CD14-positive monocyte (primary cell): ENCODE results near the gene SUN3. TPM values are rescaled to one million over a fixed set of nuclear protein-coding genes. Genes with fewer than 3 reads are reported as not detected.

Experiments used
- DNase-seq, 3 donors: peaks; one replicate each; pipeline ENCODE4 v3.0.0-alpha.2; 2011 to 2022
- H2AFZ ChIP-seq: 2 replicates; pipeline ENCODE4 v1.6.0; 2012; ENCODE audit warnings: mild to moderate bottlenecking, low read depth, low read length, inconsistent platforms; ENCODE audit not compliant: insufficient read depth, poor library complexity, severe bottlenecking
- H3K27ac ChIP-seq, 2 donors: 1 replicate in 1 of 2; 2 replicates in 1 of 2; pipeline ENCODE4 v1.5.1; 2012 to 2013; ENCODE audit warnings: low read length in 2 of 2, control low read depth in 1 of 2, inconsistent platforms in 1 of 2, low read depth in 1 of 2, mild to moderate bottlenecking in 1 of 2
- H3K27me3 ChIP-seq, 2 donors: one replicate each; pipeline versions ENCODE4 v1.6.0 to v1.6.1; 2011 to 2013; ENCODE audit warnings: low read length in 2 of 2; ENCODE audit not compliant: control insufficient read depth in 2 of 2, insufficient read depth in 2 of 2
- H3K36me3 ChIP-seq, 2 donors: replicated peaks in 1 of 2; 1 replicate in 1 of 2; 2 replicates in 1 of 2; pipeline versions ENCODE4 v1.5.1 to v1.6.1; 2012 to 2013; ENCODE audit warnings: low read length in 2 of 2, control low read depth in 1 of 2, inconsistent platforms in 1 of 2, mild to moderate bottlenecking in 1 of 2; ENCODE audit not compliant: insufficient read depth in 2 of 2, control insufficient read depth in 1 of 2
- H3K4me1 ChIP-seq, 2 donors: 1 replicate in 1 of 2; 2 replicates in 1 of 2; pipeline versions ENCODE4 v1.5.1 to v1.6.1; 2012 to 2013; ENCODE audit warnings: low read length in 2 of 2, control low read depth in 1 of 2, inconsistent platforms in 1 of 2, mild to moderate bottlenecking in 1 of 2, moderate library complexity in 1 of 2; ENCODE audit not compliant: insufficient read depth in 2 of 2, control insufficient read depth in 1 of 2
- H3K4me2 ChIP-seq: replicated peaks from 2 replicates; pipeline ENCODE3; 2012; ENCODE audit warnings: low read length, moderate library complexity, mild to moderate bottlenecking; ENCODE audit not compliant: poor library complexity, severe bottlenecking; ENCODE audit errors: extremely low read depth
- H3K4me3 ChIP-seq, 3 experiments: fragments of 200-600 bp in 1 of 3; sonication (generic) in 1 of 3; replicated peaks in 1 of 3; 1 replicate in 2 of 3; 2 replicates in 1 of 3; pipeline ENCODE4 v1.5.1; 2011 to 2013; ENCODE audit warnings: low read length in 3 of 3, mild to moderate bottlenecking in 3 of 3, control low read depth in 2 of 3, low read depth in 2 of 3, inconsistent platforms in 1 of 3, moderate library complexity in 1 of 3
- H3K79me2 ChIP-seq: 2 replicates; pipeline ENCODE4 v1.6.0; 2012; ENCODE audit warnings: mild to moderate bottlenecking, control low read depth, inconsistent platforms, low read length, moderate library complexity; ENCODE audit not compliant: insufficient read depth
- H3K9ac ChIP-seq: 2 replicates; pipeline ENCODE4 v1.6.0; 2017; ENCODE audit warnings: low read length, mild to moderate bottlenecking; ENCODE audit not compliant: insufficient read depth, poor library complexity, severe bottlenecking
- H3K9me3 ChIP-seq, 2 donors: replicated peaks in 1 of 2; 1 replicate in 1 of 2; 2 replicates in 1 of 2; pipeline versions ENCODE4 v1.5.1 to v1.6.1; 2012 to 2013; ENCODE audit warnings: low read length in 2 of 2, control low read depth in 1 of 2; ENCODE audit not compliant: control insufficient read depth in 1 of 2, insufficient read depth in 1 of 2
- H4K20me1 ChIP-seq: 2 replicates; pipeline ENCODE4 v1.6.0; 2012; ENCODE audit warnings: mild to moderate bottlenecking, low read length, control low read depth, moderate library complexity; ENCODE audit not compliant: insufficient read depth
- H3K27ac Mint-ChIP-seq, 7 donors: one replicate each; pipeline ENCODE4 v1.8.0; 2020; ENCODE audit warnings: mild to moderate bottlenecking in 7 of 7, mixed read lengths in 7 of 7, moderate library complexity in 6 of 7, inconsistent platforms in 2 of 7
- H3K27me3 Mint-ChIP-seq, 3 donors: one replicate each; pipeline ENCODE4 v1.8.0; 2021 to 2022; ENCODE audit warnings: low read depth in 3 of 3, mild to moderate bottlenecking in 3 of 3, mixed read lengths in 3 of 3, moderate library complexity in 3 of 3, inconsistent platforms in 1 of 3
- H3K36me3 Mint-ChIP-seq, 2 donors: one replicate each; pipeline ENCODE4 v1.8.0; 2020; ENCODE audit warnings: mixed read lengths in 2 of 2, inconsistent platforms in 1 of 2, mild to moderate bottlenecking in 1 of 2
- H3K4me1 Mint-ChIP-seq: one replicate; pipeline ENCODE4 v1.8.0; 2020; ENCODE audit warnings: mild to moderate bottlenecking, mixed read lengths
- H3K4me3 Mint-ChIP-seq, 2 donors: one replicate each; pipeline ENCODE4 v1.8.0; 2020; ENCODE audit warnings: mild to moderate bottlenecking in 2 of 2, mixed read lengths in 2 of 2, moderate library complexity in 1 of 2
- H3K9me3 Mint-ChIP-seq, 7 donors: one replicate each; pipeline ENCODE4 v1.8.0; 2020 to 2022; ENCODE audit warnings: mixed read lengths in 7 of 7, mild to moderate bottlenecking in 6 of 7, moderate library complexity in 6 of 7, inconsistent platforms in 2 of 7
- WGBS: methylation state at CpG from one replicate; pipeline ENCODE4 v1.1.5; 2013; ENCODE audit warnings: missing lambda C conversion rate; ENCODE audit not compliant: insufficient coverage; 5-methylcytosine and 5-hydroxymethylcytosine counted together
- intact Hi-C, 2 donors: fragments of 100-400 bp; cut with micrococcal nuclease; formaldehyde crosslinking; loops; one replicate each; pipeline versions ENCODE4 v1.15.0 to v1.15.1; 2023
- polyA plus RNA-seq, 3 donors: library from polyadenylated mRNA; depleted of rRNA in 1 of 3; unstranded in 2 of 3; stranded (reverse) in 1 of 3; fragments of 300-500 nt in 2 of 3; fragments of >200 nt in 1 of 3; fragmentation: Illumina TruSeq in 2 of 3; gene quantifications; 1 replicate in 2 of 3; 2 replicates in 1 of 3; pipeline ENCODE4 v1.2.3, GENCODE V29; 2012 to 2021
- TF ChIP-seq, protein P1 (sequence below): fragments of 200-600 bp; IDR thresholded peaks from one replicate; pipeline ENCODE4 v1.8.0; 2022; ENCODE audit warnings: antibody characterized with exemption, mild to moderate bottlenecking

SUN3 gene
- polyA plus RNA-seq, 3 donors = not detected

DNA sequence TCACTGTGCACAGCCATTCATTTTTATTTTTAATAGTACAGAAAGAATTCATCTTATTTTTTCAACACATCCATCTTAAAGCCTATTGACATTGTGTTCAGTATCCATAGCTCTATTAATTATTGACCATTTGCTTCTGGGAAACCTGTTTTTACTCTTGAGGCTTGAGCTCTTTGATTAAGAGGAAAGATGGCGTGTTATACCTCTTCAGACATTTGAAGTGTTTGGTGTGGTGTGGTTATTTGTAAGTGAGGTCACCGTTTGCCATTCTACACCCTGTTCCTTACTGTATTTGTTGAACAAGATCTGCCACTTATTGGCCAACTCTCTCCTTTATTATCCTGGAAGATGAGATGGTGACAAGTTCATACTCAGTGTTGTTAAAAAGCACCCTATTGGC, 24.8 kb upstream of the SUN3 start:
- Histone ChIP-seq H3K9me3 (no peaks in the 10 kb centered on the region), H2AFZ (no peak overlapping the region), H3K9ac (no peak overlapping the region), H3K4me3 (no peak overlapping the region), H4K20me1 (no peaks in the 10 kb centered on the region), H3K4me2 (no peak overlapping the region), H3K36me3 (no peaks in the 10 kb centered on the region), H3K4me1 (peaks cover under 1 to 7% of the 10 kb centered on the region in 2 donors), H3K27ac (no peak overlapping the region), H3K27me3 (no peaks in the 10 kb centered on the region), H3K79me2 (no peaks in the 10 kb centered on the region)
- WGBS = no CpG with 5 or more reads among the region's 2 CpGs
- H3K27ac Mint-ChIP-seq = no peak overlapping the region
- H3K36me3 Mint-ChIP-seq = peaks cover 0 to 2% of the 10 kb centered on the region in 2 donors
- TF ChIP-seq, protein P1, sequence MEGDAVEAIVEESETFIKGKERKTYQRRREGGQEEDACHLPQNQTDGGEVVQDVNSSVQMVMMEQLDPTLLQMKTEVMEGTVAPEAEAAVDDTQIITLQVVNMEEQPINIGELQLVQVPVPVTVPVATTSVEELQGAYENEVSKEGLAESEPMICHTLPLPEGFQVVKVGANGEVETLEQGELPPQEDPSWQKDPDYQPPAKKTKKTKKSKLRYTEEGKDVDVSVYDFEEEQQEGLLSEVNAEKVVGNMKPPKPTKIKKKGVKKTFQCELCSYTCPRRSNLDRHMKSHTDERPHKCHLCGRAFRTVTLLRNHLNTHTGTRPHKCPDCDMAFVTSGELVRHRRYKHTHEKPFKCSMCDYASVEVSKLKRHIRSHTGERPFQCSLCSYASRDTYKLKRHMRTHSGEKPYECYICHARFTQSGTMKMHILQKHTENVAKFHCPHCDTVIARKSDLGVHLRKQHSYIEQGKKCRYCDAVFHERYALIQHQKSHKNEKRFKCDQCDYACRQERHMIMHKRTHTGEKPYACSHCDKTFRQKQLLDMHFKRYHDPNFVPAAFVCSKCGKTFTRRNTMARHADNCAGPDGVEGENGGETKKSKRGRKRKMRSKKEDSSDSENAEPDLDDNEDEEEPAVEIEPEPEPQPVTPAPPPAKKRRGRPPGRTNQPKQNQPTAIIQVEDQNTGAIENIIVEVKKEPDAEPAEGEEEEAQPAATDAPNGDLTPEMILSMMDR = no peak
- intact Hi-C loops = no loop called here
- H3K9me3 Mint-ChIP-seq = peaks cover 6 to 13% (median 10%) of the 10 kb centered on the region in 7 donors
- peaks cover 12% of the 10 kb centered on the region for H3K4me1 Mint-ChIP-seq
- no peak overlapping the region for H3K4me3 Mint-ChIP-seq
- H3K27me3 Mint-ChIP-seq = peaks cover 1 to 3% (median 3%) of the 10 kb centered on the region in 3 donors
- no peak for DNase-seq

DNA sequence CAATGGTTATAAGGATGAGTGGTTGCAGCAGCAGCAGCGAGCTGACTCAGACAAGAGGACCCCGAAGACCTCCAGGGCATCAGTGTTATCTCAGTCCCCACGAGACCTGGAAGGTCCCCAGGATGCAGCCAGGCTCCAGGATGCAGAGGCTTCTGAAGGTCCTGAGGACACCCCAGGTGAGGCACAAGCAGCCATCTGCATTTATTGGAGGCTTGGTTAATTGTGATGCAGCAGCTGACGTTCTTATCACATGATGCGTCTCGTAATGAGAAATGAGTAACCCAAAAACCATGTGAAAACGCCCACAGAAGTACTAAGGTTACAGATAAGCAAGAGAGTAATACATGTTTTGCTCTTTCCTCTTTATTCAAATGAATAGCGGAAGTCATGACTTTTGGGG, 23.8 kb upstream of the SUN3 start:
- Mint-ChIP-seq H3K27me3 (peaks cover 2 to 8% (median 4%) of the 10 kb centered on the region in 3 donors), H3K9me3 (peaks cover 6 to 13% (median 10%) of the 10 kb centered on the region in 7 donors), H3K4me3 (no peak overlapping the region), H3K27ac (no peak overlapping the region), H3K36me3 (peaks cover 0 to 2% of the 10 kb centered on the region in 2 donors), H3K4me1 (peaks cover 9% of the 10 kb centered on the region)
- H3K9me3 ChIP-seq = no peaks in the 10 kb centered on the region
- H2AFZ ChIP-seq = no peak overlapping the region
- H4K20me1 ChIP-seq = no peaks in the 10 kb centered on the region
- no peak overlapping the region for H3K4me2 ChIP-seq
- H3K27ac ChIP-seq = no peak overlapping the region
- no peak overlapping the region for H3K9ac ChIP-seq
- TF ChIP-seq, protein P1 = no peak
- H3K27me3 ChIP-seq = no peaks in the 10 kb centered on the region
- peaks cover 0 to 6% of the 10 kb centered on the region in 2 donors for H3K4me1 ChIP-seq
- intact Hi-C loops = no loop called here
- WGBS = 94% methylated on average over 3 of the region's 8 CpGs
- H3K79me2 ChIP-seq = no peaks in the 10 kb centered on the region
- no peak overlapping the region for H3K4me3 ChIP-seq
- no peaks in the 10 kb centered on the region for H3K36me3 ChIP-seq
- DNase-seq = no peak
